Left lung (tissue), 14 donors: ENCODE results near the gene ARRB2. TPM values are rescaled to one million over a fixed set of nuclear protein-coding genes. Genes with fewer than 3 reads are reported as not detected.

ENCODE experiments used
- ATAC-seq: fragments of 200-7000 bp; cut with Tn5 transposase; one replicate; pipeline ENCODE4 v1.9.1; 2020; ENCODE audit warnings: moderate library complexity
- DNase-seq, 4 donors: peaks; one replicate each; pipeline ENCODE4 v3.0.0-alpha.2; 2013 to 2020
- H3K27ac ChIP-seq, 2 donors: fragments of 200-600 bp; sonication (generic) in 1 of 2; one replicate each; pipeline versions ENCODE4 v1.5.0 to v1.8.0; 2020 to 2021
- H3K27me3 ChIP-seq, 2 donors: fragments of 200-600 bp; sonication (generic) in 1 of 2; one replicate each; pipeline versions ENCODE4 v1.5.0 to v1.8.0; 2020 to 2021
- H3K36me3 ChIP-seq, 2 donors: fragments of 200-600 bp; sonication (generic) in 1 of 2; one replicate each; pipeline versions ENCODE4 v1.5.0 to v1.8.0; 2020 to 2021
- H3K4me1 ChIP-seq, 2 donors: fragments of 200-600 bp; one replicate each; pipeline ENCODE4 v1.8.0; 2021
- H3K4me3 ChIP-seq, 2 donors: fragments of 200-600 bp; sonication (generic) in 1 of 2; one replicate each; pipeline versions ENCODE4 v1.5.0 to v1.8.0; 2020 to 2021; ENCODE audit warnings: mild to moderate bottlenecking in 1 of 2
- H3K9me3 ChIP-seq, 2 donors: fragments of 200-600 bp; sonication (generic) in 1 of 2; one replicate each; pipeline versions ENCODE4 v1.5.0 to v1.8.0; 2020 to 2021
- CTCF ChIP-seq, 2 donors: fragments of 200-600 bp; sonication (generic) in 1 of 2; IDR thresholded peaks; one replicate each; pipeline versions ENCODE4 v1.5.0 to v1.8.0; 2021; ENCODE audit warnings: antibody characterized with exemption in 2 of 2
- intact Hi-C, 2 donors: fragments of 100-400 bp; cut with DNase I; formaldehyde crosslinking; loops; one replicate each; pipeline versions ENCODE4 v1.11.2 to v1.14.2; 2022
- long read RNA-seq, 12 donors: library from polyadenylated mRNA in 2 of 12; unstranded in 2 of 12; transcript quantifications; one replicate each; pipeline ENCODE4 v2.0.0 and lab custom pipeline, GENCODE V29; 2019 to 2026
- polyA plus RNA-seq, 6 donors: library from polyadenylated mRNA; unstranded; fragments of 120-200 nt; gene quantifications; one replicate each; pipeline ENCODE4 v1.2.1, GENCODE V29; 2013; ENCODE audit not compliant: insufficient read length in 6 of 6
- total RNA-seq, 2 donors: library from RNA; stranded (reverse); fragmentation: NEBNext Ultra II Directional; extraction: Animal tissue kit (Norgen Biotek cat#: 25700); gene quantifications; one replicate each; pipeline ENCODE4 v1.2.1, GENCODE V29; 2021
- donor health status: DM: no; HTN: yes; CAD: no.
- donor health status: DM: no; HTN: no; CAD: no.

ARRB2 gene
- total RNA-seq (100 to 1,000 TPM in 1 of 2 donors, 10 to 100 TPM in 1; 91.8 to 240 TPM), polyA plus RNA-seq (10 to 100 TPM; 41.3 to 55.8 (median 47.0) TPM)
- long read RNA-seq, donor 1, transcript ARRB2-209 (5 exons, 851 nt) = major isoform, 8 of 17 reads
- long read RNA-seq, donor 1, transcript ARRB2-216 (14 exons, 1,348 nt) = minor isoform, 5 of 17 reads
- long read RNA-seq, donor 1, partial matches to known transcripts = 0 of 17 reads
- long read RNA-seq, donor 1, other reads (novel, unspliced or antisense) = 0 of 17 reads
- long read RNA-seq, donor 2, transcript ARRB2-201 (15 exons, 1,895 nt) = major isoform, 5 of 10 reads
- long read RNA-seq, donor 2, partial matches to known transcripts = 0 of 10 reads
- long read RNA-seq, donor 2, other reads (novel, unspliced or antisense) = 0 of 10 reads
- long read RNA-seq, donor 3, transcript ARRB2-201 (15 exons, 1,895 nt) = major isoform, 5 of 11 reads
- long read RNA-seq, donor 3, partial matches to known transcripts = 0 of 11 reads
- long read RNA-seq, donor 3, other reads (novel, unspliced or antisense) = 0 of 11 reads
- long read RNA-seq, donor 4, partial matches to known transcripts = 2 of 4 reads
- long read RNA-seq, donor 4, other reads (novel, unspliced or antisense) = 1 of 4 reads
- long read RNA-seq, donor 5, transcript ARRB2-209 (5 exons, 851 nt) = major isoform, 5 of 19 reads
- long read RNA-seq, donor 5, transcript ARRB2-201 (15 exons, 1,895 nt) = major isoform, 5 of 19 reads
- long read RNA-seq, donor 5, partial matches to known transcripts = 5 of 19 reads
- long read RNA-seq, donor 5, other reads (novel, unspliced or antisense) = 0 of 19 reads
- long read RNA-seq, donor 6, transcript ARRB2-201 (15 exons, 1,895 nt) = minor isoform, 5 of 14 reads
- long read RNA-seq, donor 6, transcript ARRB2-209 (5 exons, 851 nt) = major isoform, 6 of 14 reads
- long read RNA-seq, donor 6, partial matches to known transcripts = 0 of 14 reads
- long read RNA-seq, donor 6, other reads (novel, unspliced or antisense) = 0 of 14 reads
- long read RNA-seq, donor 7, partial matches to known transcripts = 0 of 2 reads
- long read RNA-seq, donor 7, other reads (novel, unspliced or antisense) = 0 of 2 reads
- long read RNA-seq, donor 8, transcript ARRB2-201 (15 exons, 1,895 nt) = major isoform, 7 of 12 reads
- long read RNA-seq, donor 8, partial matches to known transcripts = 0 of 12 reads
- long read RNA-seq, donor 8, other reads (novel, unspliced or antisense) = 0 of 12 reads
- long read RNA-seq, donor 9 = 0 reads
- long read RNA-seq, donor 10, partial matches to known transcripts = 1 of 4 reads
- long read RNA-seq, donor 10, other reads (novel, unspliced or antisense) = 1 of 4 reads
- long read RNA-seq, donor 11 = 0 reads
- long read RNA-seq, donor 12, partial matches to known transcripts = 0 of 6 reads
- long read RNA-seq, donor 12, other reads (novel, unspliced or antisense) = 0 of 6 reads

DNA sequence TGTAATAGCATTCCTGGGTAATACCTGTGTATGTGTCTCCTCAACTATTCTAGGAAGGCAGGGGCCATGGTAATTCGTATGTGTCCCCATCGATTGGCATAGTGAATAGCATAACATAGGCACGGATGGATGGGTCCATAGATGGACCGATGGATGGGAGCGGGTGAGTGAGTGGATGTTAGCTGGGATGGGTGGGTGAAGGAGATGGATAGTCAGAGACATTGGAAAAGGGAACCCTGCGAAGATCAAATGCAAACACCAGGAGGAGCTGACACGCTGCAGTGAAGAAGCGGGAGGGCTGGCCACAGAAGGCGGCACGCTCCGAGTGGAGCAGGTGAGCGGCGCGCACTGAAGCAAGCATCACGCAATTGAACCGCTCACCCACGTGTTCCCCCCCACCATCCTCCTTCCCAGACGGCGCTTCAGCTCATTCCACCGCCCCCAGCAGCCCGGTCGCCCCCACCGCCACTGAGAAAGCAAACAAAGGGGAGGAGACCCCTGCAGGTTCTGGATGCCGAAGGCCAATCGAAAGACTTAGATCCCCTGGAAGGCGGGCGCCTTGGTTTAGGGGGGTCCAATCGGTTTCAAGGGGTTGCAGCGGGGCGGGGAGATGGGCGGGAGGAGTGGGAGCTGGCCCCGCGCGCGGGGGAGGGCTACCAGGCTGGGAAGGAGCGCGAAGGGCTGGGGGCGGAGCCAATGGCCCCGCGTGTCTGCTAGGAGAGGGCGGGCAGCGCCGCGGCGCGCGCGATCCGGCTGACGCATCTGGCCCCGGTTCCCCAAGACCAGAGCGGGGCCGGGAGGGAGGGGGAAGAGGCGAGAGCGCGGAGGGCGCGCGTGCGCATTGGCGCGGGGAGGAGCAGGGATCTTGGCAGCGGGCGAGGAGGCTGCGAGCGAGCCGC is at the start of gene ARRB2:
Gene ARRB2 (plus strand): TSS at position 839 of the 899 bp plus-strand sequence. CDS start 90 bp downstream, outside the sequence.
- Histone ChIP-seq H3K4me1 (peaks cover 17 to 54% of the 10 kb centered on the region in 2 donors), H3K4me3 (peak within 1 kb of the TSS; percentile 61 to 88), H3K36me3 (peaks cover 0 to 9% of the 10 kb centered on the region in 2 donors), H3K27me3 (no peaks in the 10 kb centered on the region), H3K27ac (peak within 1 kb of the TSS; percentile 91 to 98), H3K9me3 (no peaks in the 10 kb centered on the region)
- peak; percentile 44 to 66 for TF ChIP-seq CTCF (IDR thresholded peaks at IDR 0.05)
- peak; percentile 99 to 100 (median 100) for DNase-seq
- ATAC-seq = peak; percentile 90
- intact Hi-C loops = loop anchor here in 1 of 2 donors (10.0 kb wide), 1 partner anchor 185 kb away; the partner anchor contains the start of gene C17orf107

DNA sequence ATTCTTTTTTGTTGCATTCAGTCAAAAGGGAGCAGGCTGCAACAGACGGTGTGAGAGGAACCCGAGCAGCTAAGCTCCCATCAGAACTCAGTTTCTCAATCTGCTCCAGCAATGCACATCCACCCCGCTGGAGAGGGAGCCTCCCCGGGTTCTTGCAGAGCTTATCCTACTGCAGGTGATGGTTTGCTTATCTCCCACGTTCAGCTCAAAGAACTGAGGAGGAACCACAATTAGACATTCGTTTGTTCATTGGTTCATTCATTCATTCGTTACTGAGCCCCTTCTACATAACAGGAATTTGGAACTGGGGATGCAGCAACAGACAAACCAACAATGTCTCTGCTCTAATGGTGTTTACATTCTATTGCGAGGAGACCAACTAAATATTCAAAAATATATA is 46.7 kb upstream of the ARRB2 start:
- no peak for DNase-seq
- Histone ChIP-seq H3K9me3 (no peaks in the 10 kb centered on the region), H3K4me1 (no peaks in the 10 kb centered on the region), H3K36me3 (no peaks in the 10 kb centered on the region), H3K27me3 (peaks cover 0 to 19% of the 10 kb centered on the region in 2 donors), H3K4me3 (no peak overlapping the region), H3K27ac (no peak overlapping the region)
- no peak for ATAC-seq
- intact Hi-C loops = no loop called here
- no peak for TF ChIP-seq CTCF (IDR thresholded peaks at IDR 0.05)

GRCh38 chr17:4664230-4664629 is 46.2 kb upstream of the ARRB2 start:
- Histone ChIP-seq H3K36me3 (no peaks in the 10 kb centered on the region), H3K27me3 (peaks cover 0 to 19% of the 10 kb centered on the region in 2 donors), H3K27ac (no peak overlapping the region), H3K4me1 (no peaks in the 10 kb centered on the region), H3K4me3 (no peak overlapping the region), H3K9me3 (no peaks in the 10 kb centered on the region)
- intact Hi-C loops = no loop called here
- ATAC-seq = no peak
- DNase-seq = no peak
- TF ChIP-seq CTCF (IDR thresholded peaks at IDR 0.05) = no peak

- ATAC-seq = no peak
- Histone ChIP-seq H3K4me3 (no peak overlapping the region), H3K4me1 (no peaks in the 10 kb centered on the region), H3K9me3 (no peaks in the 10 kb centered on the region), H3K27ac (no peak overlapping the region), H3K27me3 (peaks cover 0 to 19% of the 10 kb centered on the region in 2 donors), H3K36me3 (no peaks in the 10 kb centered on the region)
- intact Hi-C loops = no loop called here
- no peak for TF ChIP-seq CTCF (IDR thresholded peaks at IDR 0.05)
- no peak for DNase-seq
Observed at GRCh38 chr17:4665027-4665426, 45.4 kb upstream of the ARRB2 start.
